ENCODE measurements around the gene DCHS2. TPM values are rescaled to one million over a fixed set of nuclear protein-coding genes. Genes with fewer than 3 reads are reported as not detected.

Gene DCHS2
- total RNA-seq, 1 donor from 2014 or later: 97.4 TPM

GRCh38 chr4:154435895-154436294 lies 55.7 kb downstream of the DCHS2 start:
- no peaks in the 10 kb centered on the region for H3K9me3 Mint-ChIP-seq (ENCODE audit: unreplicated experiment)
- TF ChIP-seq CTCF (IDR thresholded peaks at IDR 0.05; ENCODE audit: partially characterized antibody, unreplicated experiment): no peak

GRCh38 chr4:154433543-154433942 lies 58.1 kb downstream of the DCHS2 start:
- Mint-ChIP-seq H3K4me3 (ENCODE audit: unreplicated experiment) (no peak overlapping the region), H3K4me1 (ENCODE audit: low read depth, unreplicated experiment) (peaks cover 19% of the 10 kb centered on the region), H3K36me3 (ENCODE audit: unreplicated experiment) (peaks cover 4% of the 10 kb centered on the region), H3K27ac (ENCODE audit: unreplicated experiment) (no peak overlapping the region), H3K27me3 (ENCODE audit: unreplicated experiment) (no peaks in the 10 kb centered on the region), H3K9me3 (ENCODE audit: unreplicated experiment) (no peaks in the 10 kb centered on the region)
- no peak for DNase-seq
- no peak for TF ChIP-seq CTCF (IDR thresholded peaks at IDR 0.05; ENCODE audit: partially characterized antibody, unreplicated experiment)

More at GRCh38 chr4:154435895-154436294, 55.7 kb downstream of the DCHS2 start:
- Mint-ChIP-seq H3K27me3 (ENCODE audit: unreplicated experiment) (no peaks in the 10 kb centered on the region), H3K4me1 (ENCODE audit: low read depth, unreplicated experiment) (peaks cover 7% of the 10 kb centered on the region), H3K27ac (ENCODE audit: unreplicated experiment) (no peak overlapping the region), H3K4me3 (ENCODE audit: unreplicated experiment) (no peak overlapping the region), H3K36me3 (ENCODE audit: unreplicated experiment) (no peaks in the 10 kb centered on the region)
- DNase-seq: no peak

- Mint-ChIP-seq H3K27me3 (ENCODE audit: unreplicated experiment) (no peaks in the 10 kb centered on the region), H3K4me3 (ENCODE audit: unreplicated experiment) (no peak overlapping the region), H3K27ac (ENCODE audit: unreplicated experiment) (no peak overlapping the region), H3K36me3 (ENCODE audit: unreplicated experiment) (peaks cover 4% of the 10 kb centered on the region), H3K9me3 (ENCODE audit: unreplicated experiment) (no peaks in the 10 kb centered on the region), H3K4me1 (ENCODE audit: low read depth, unreplicated experiment) (peaks cover 20% of the 10 kb centered on the region)
- TF ChIP-seq CTCF (IDR thresholded peaks at IDR 0.05; ENCODE audit: partially characterized antibody, unreplicated experiment): no peak
- no peak for DNase-seq
These were observed 62.4 kb downstream of the DCHS2 start for GRCh38 chr4:154429176-154429575.

GRCh38 chr4:154427149-154427548 lies 64.5 kb downstream of the DCHS2 start:
- Mint-ChIP-seq H3K4me1 (ENCODE audit: low read depth, unreplicated experiment) (peaks cover 20% of the 10 kb centered on the region), H3K9me3 (ENCODE audit: unreplicated experiment) (peaks cover 5% of the 10 kb centered on the region), H3K4me3 (ENCODE audit: unreplicated experiment) (no peak overlapping the region), H3K27ac (ENCODE audit: unreplicated experiment) (no peak overlapping the region), H3K27me3 (ENCODE audit: unreplicated experiment) (no peaks in the 10 kb centered on the region), H3K36me3 (ENCODE audit: unreplicated experiment) (peaks cover 4% of the 10 kb centered on the region)
- TF ChIP-seq CTCF (IDR thresholded peaks at IDR 0.05; ENCODE audit: partially characterized antibody, unreplicated experiment): no peak
- DNase-seq: no peak

- no peak for DNase-seq
- no peak overlapping the region for H3K27ac Mint-ChIP-seq (ENCODE audit: unreplicated experiment)
- peaks cover 2% of the 10 kb centered on the region for H3K27me3 Mint-ChIP-seq (ENCODE audit: unreplicated experiment)
- peaks cover 5% of the 10 kb centered on the region for H3K9me3 Mint-ChIP-seq (ENCODE audit: unreplicated experiment)
- TF ChIP-seq CTCF (IDR thresholded peaks at IDR 0.05; ENCODE audit: partially characterized antibody, unreplicated experiment): no peak
- H3K4me1 Mint-ChIP-seq (ENCODE audit: low read depth, unreplicated experiment): peaks cover 9% of the 10 kb centered on the region
- no peak overlapping the region for H3K4me3 Mint-ChIP-seq (ENCODE audit: unreplicated experiment)
- peaks cover 4% of the 10 kb centered on the region for H3K36me3 Mint-ChIP-seq (ENCODE audit: unreplicated experiment)
These were observed 66.1 kb downstream of the DCHS2 start for GRCh38 chr4:154425514-154425913.

All from glutamatergic neuron (in vitro differentiated cells).